Measurements from ENCODE around the gene PALM. TPM values are rescaled to one million over a fixed set of nuclear protein-coding genes. Genes with fewer than 3 reads are reported as not detected.

PALM gene
- total and polyA plus RNA-seq, 9 of the 15 experiments (the other 6 are each of a cell fraction or from before 2014, with no cell fraction given): 0.04 to 6.6 (median 1.7) TPM

- TF ChIP-seq NR4A1 (CRISPR knock-in tag; IDR thresholded peaks at IDR 0.05) (no peak), NR4A1 (tag; IDR thresholded peaks at IDR 0.05) (no peak), ZNF785 (CRISPR knock-in tag; IDR thresholded peaks at IDR 0.05) (no peak), SMARCE1 (IDR thresholded peaks at IDR 0.05) (no peak; the same call in 1 of the 2 replicates), BRD4 (IDR thresholded peaks at IDR 0.05) (peak; percentile 79; the same call in 1 of the 2 replicates), PHF20 (IDR thresholded peaks at IDR 0.05; ENCODE audit: partially characterized antibody) (no peak), FOXO4 (CRISPR knock-in tag; IDR thresholded peaks at IDR 0.05) (no peak), ZFP30 (CRISPR knock-in tag; IDR thresholded peaks at IDR 0.05; ENCODE audit: borderline replicate concordance) (no peak), IRF9 (tag; IDR thresholded peaks at IDR 0.05) (no peak), ARID3B (CRISPR knock-in tag; IDR thresholded peaks at IDR 0.05; ENCODE audit: borderline replicate concordance) (no peak), MAX (CRISPR knock-in tag; IDR thresholded peaks at IDR 0.05) (0 out of 2 replicates have a peak, but pooled peaks have one; percentile 23), PTBP1 (IDR thresholded peaks at IDR 0.05; ENCODE audit: low read depth, low read length) (no peak), ZNF639 (CRISPR knock-in tag; conservative IDR thresholded peaks at IDR 0.05 in 1 of 2, IDR thresholded peaks at IDR 0.05 in 1 of 2) (0 out of 4 replicates have a peak, but pooled peaks of 1 of the 2 experiments have one; percentile 7), SMAD1 (IDR thresholded peaks at IDR 0.05; ENCODE audit: low read depth, low read length, partially characterized antibody) (no peak), ZNF24 (IDR thresholded peaks at IDR 0.05) (no peak), ZNF263 (CRISPR knock-in tag; IDR thresholded peaks at IDR 0.05; ENCODE audit: borderline replicate concordance) (no peak), FOXJ3 (CRISPR knock-in tag; IDR thresholded peaks at IDR 0.05) (no peak), CREB3 (tag; conservative IDR thresholded peaks at IDR 0.05; ENCODE audit: low read depth) (no peak)
Observed at GRCh38 chr19:788983-789700, 80.4 kb downstream of the PALM start (continued).

Measured in K562 (cell line).